H1 (cell line): ENCODE results near the gene FSTL4. TPM values are rescaled to one million over a fixed set of nuclear protein-coding genes. Genes with fewer than 3 reads are reported as not detected.

Experiments used
- GTF2F1 ChIP-seq: IDR thresholded peaks from 2 replicates; pipeline ENCODE4 v1.6.1; 2012; ENCODE audit warnings: low read depth, low read length, improper control_type of control experiment, borderline replicate concordance
- polyA plus RNA-seq, 7 experiments: library from polyadenylated mRNA; depleted of rRNA in 3 of 7; stranded (reverse) in 5 of 7; unstranded in 2 of 7; fragments of >200 nt in 5 of 7; fragments of 200-250 nt in 2 of 7; gene quantifications; 1 replicate in 5 of 7; 2 replicates in 1 of 7; 4 replicates in 1 of 7; pipeline versions ENCODE4 v1.2.1 to v1.2.3, GENCODE V29; 2011 to 2013; ENCODE audit warnings: missing spikeins in 2 of 7, mixed read lengths in 2 of 7
- total RNA-seq: library from RNA; stranded (reverse); fragmentation: NEBNext Ultra II Directional; extraction: Animal tissue kit (Norgen Biotek cat#: 25700); gene quantifications from 2 replicates; pipeline ENCODE4 v1.2.1, GENCODE V29; 2021

Gene FSTL4
- total and polyA plus RNA-seq, 2 of the 8 experiments (the other 6 are each of a cell fraction or from before 2014, with no cell fraction given) = 3.1 to 4.1 TPM

DNA sequence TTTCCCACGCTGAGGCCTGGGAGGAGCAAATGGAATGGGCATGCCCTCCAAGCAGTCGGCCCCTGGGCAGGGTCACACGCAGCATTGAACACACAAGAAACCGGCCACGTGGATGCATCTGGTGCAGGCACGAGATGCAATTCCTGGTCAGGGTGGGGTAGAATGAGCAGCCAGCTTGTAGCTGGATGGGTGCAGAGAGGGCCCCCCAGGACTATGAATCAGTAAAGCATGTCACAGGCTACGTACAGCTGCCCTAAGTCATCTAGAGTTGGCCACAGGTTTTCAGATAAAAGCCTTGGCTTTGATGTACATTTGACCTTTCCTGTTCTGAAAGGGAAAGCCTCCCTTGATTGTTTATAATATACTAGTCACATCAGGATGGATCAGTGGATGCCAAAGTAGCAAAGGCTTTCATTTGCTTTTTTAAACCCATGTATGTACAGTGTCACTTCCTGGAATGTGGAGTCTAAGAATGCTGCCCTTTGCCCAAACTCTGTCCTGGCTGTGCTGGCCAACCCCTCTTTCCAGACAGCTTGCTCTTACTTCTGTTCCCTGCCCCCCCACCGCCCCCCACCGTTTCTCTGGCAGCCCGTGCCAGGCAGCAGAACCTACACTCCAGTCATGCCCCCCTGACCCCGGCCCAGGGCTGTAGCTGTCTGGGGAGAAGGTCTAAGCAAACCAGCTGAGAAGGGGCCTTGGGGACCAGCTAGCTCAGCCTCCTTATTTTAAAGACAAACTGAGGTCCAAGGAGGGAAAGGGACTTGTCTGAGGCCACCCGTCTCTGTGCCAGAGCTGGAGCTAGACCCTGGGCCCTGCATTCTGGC, 391.3 kb downstream of the FSTL4 start (continued):
- no peak for TF ChIP-seq GTF2F1
